ENCODE data around the gene GADL1. TPM values are rescaled to one million over a fixed set of nuclear protein-coding genes. Genes with fewer than 3 reads are reported as not detected.

Gene GADL1
- polyA plus RNA-seq, 3 donors: not detected

GRCh38 chr3:30691249-30691880 is 203.1 kb downstream of the GADL1 start:
- Histone ChIP-seq H3K27me3 (ENCODE audit: control insufficient read depth in 2 of 2, insufficient read depth in 2 of 2, low read length in 2 of 2) (no peaks in the 10 kb centered on the region), H3K4me1 (ENCODE audit: control insufficient read depth in 1 of 2, insufficient read depth in 2 of 2, low read length in 2 of 2) (no peaks in the 10 kb centered on the region), H2AFZ (ENCODE audit: insufficient read depth, low read depth, low read length, poor library complexity, severe bottlenecking) (no peak overlapping the region), H3K9me3 (replicated peaks in 1 of 2; ENCODE audit: control insufficient read depth in 1 of 2, insufficient read depth in 1 of 2, low read length in 2 of 2) (no peaks in the 10 kb centered on the region), H3K27ac (ENCODE audit: low read depth in 1 of 2, low read length in 2 of 2) (peak overlapping the region in 1 of 2 donors; percentile 33), H4K20me1 (ENCODE audit: insufficient read depth, low read length) (peaks cover 99% of the 10 kb centered on the region), H3K4me2 (replicated peaks; ENCODE audit: extremely low read depth, low read length, poor library complexity, severe bottlenecking) (no peak overlapping the region), H3K36me3 (replicated peaks in 1 of 2; ENCODE audit: control insufficient read depth in 1 of 2, insufficient read depth in 2 of 2, low read length in 2 of 2) (peaks cover 93 to 99% of the 10 kb centered on the region in 2 donors), H3K79me2 (ENCODE audit: insufficient read depth, low read length) (peaks cover 4% of the 10 kb centered on the region), H3K9ac (ENCODE audit: insufficient read depth, low read length, poor library complexity, severe bottlenecking) (no peak overlapping the region), H3K4me3 (replicated peaks in 1 of 3; ENCODE audit: low read depth in 2 of 3, low read length in 3 of 3) (no peak overlapping the region)
- TF ChIP-seq CTCF (IDR thresholded peaks at IDR 0.05): no peak
- 83% methylated on average over 6 of the region's 10 CpGs for WGBS (ENCODE audit: insufficient coverage)
- intact Hi-C loops (cut with micrococcal nuclease): loop anchor here (10.0 kb wide), 1 partner anchor 677 kb away; no protein-coding TSS in a partner anchor
- Mint-ChIP-seq H3K27ac (peak overlapping the region in 4 of 7 donors; percentile 35 to 79 (median 70)), H3K27me3 (ENCODE audit: low read depth in 3 of 3) (peaks cover 0 to 2% (median 0%) of the 10 kb centered on the region in 3 donors), H3K9me3 (peaks cover 0 to 2% (median 0%) of the 10 kb centered on the region in 7 donors), H3K4me1 (peaks cover 26% of the 10 kb centered on the region), H3K4me3 (no peak overlapping the region), H3K36me3 (peaks cover 87 to 93% of the 10 kb centered on the region in 2 donors)
- no peak for DNase-seq

GRCh38 chr3:30690199-30690598 is 204.3 kb downstream of the GADL1 start:
- peaks cover 26% of the 10 kb centered on the region for H3K4me1 Mint-ChIP-seq
- TF ChIP-seq CTCF (IDR thresholded peaks at IDR 0.05): no peak

More at GRCh38 chr3:30690199-30690598, 204.3 kb downstream of the GADL1 start:
- Mint-ChIP-seq H3K4me3 (no peak overlapping the region), H3K36me3 (peaks cover 87 to 90% of the 10 kb centered on the region in 2 donors), H3K27ac (peak overlapping the region in 2 of 7 donors; percentile 23 to 83), H3K27me3 (ENCODE audit: low read depth in 3 of 3) (peaks cover 0 to 2% (median 0%) of the 10 kb centered on the region in 3 donors), H3K9me3 (peaks cover 0 to 2% (median 0%) of the 10 kb centered on the region in 7 donors)
- Histone ChIP-seq H3K27me3 (ENCODE audit: control insufficient read depth in 2 of 2, insufficient read depth in 2 of 2, low read length in 2 of 2) (no peaks in the 10 kb centered on the region), H3K27ac (ENCODE audit: low read depth in 1 of 2, low read length in 2 of 2) (peak overlapping the region in 1 of 2 donors; percentile 33), H4K20me1 (ENCODE audit: insufficient read depth, low read length) (peaks cover 99% of the 10 kb centered on the region), H3K36me3 (replicated peaks in 1 of 2; ENCODE audit: control insufficient read depth in 1 of 2, insufficient read depth in 2 of 2, low read length in 2 of 2) (peaks cover 88 to 99% of the 10 kb centered on the region in 2 donors), H2AFZ (ENCODE audit: insufficient read depth, low read depth, low read length, poor library complexity, severe bottlenecking) (no peak overlapping the region), H3K79me2 (ENCODE audit: insufficient read depth, low read length) (peaks cover 8% of the 10 kb centered on the region), H3K9ac (ENCODE audit: insufficient read depth, low read length, poor library complexity, severe bottlenecking) (no peak overlapping the region), H3K4me1 (ENCODE audit: control insufficient read depth in 1 of 2, insufficient read depth in 2 of 2, low read length in 2 of 2) (no peaks in the 10 kb centered on the region), H3K9me3 (replicated peaks in 1 of 2; ENCODE audit: control insufficient read depth in 1 of 2, insufficient read depth in 1 of 2, low read length in 2 of 2) (no peaks in the 10 kb centered on the region), H3K4me2 (replicated peaks; ENCODE audit: extremely low read depth, low read length, poor library complexity, severe bottlenecking) (no peak overlapping the region), H3K4me3 (replicated peaks in 1 of 3; ENCODE audit: low read depth in 2 of 3, low read length in 3 of 3) (no peak overlapping the region)
- intact Hi-C loops (cut with micrococcal nuclease): loop anchor here (10.0 kb wide), 1 partner anchor 675 kb away; no protein-coding TSS in a partner anchor
- WGBS (ENCODE audit: insufficient coverage): 100% methylated on average over 1 of the region's 2 CpGs
- DNase-seq: no peak

All from CD14-positive monocyte (primary cell).